Endothelial cell of umbilical vein (primary cell): ENCODE measurements around the gene INTS4. TPM values are rescaled to one million over a fixed set of nuclear protein-coding genes. Genes with fewer than 3 reads are reported as not detected.
"Not testable (repeated sequence)": the region's sequence is repeated elsewhere in the genome, so short reads cannot be mapped to it uniquely, and the experiment has no call there.

Experiments used
- BruUV-seq: library from RNA; stranded (reverse); fragments of 400-500 nt; replicated peaks from 2 replicates; lab custom pipeline; 2021; lab: Mats Ljungman, UMichigan
- CTCF ChIA-PET: fragments of 300-600, 350-600 bp; sonication (Branson Sonifier 250); formaldehyde crosslinking; loops from one replicate; lab custom pipeline; 2021; ENCODE audit warnings: antibody characterized with exemption, inconsistent platforms; lab: Charles Lee
- POLR2A ChIA-PET: fragments of 300-600, 350-600 bp; sonication (Branson Sonifier 250); formaldehyde crosslinking; loops from one replicate; lab custom pipeline; 2021; ENCODE audit warnings: antibody characterized with exemption, inconsistent platforms; lab: Charles Lee
- DNase-seq: peaks from one replicate; pipeline ENCODE4 v3.0.0-alpha.2; 2011; ENCODE audit warnings: low read depth, low spot score
- FAIRE-seq: peaks from 2 replicates; lab custom pipeline; 2011; peaks lifted over from hg19 to GRCh38; lab: Jason Lieb, UNC
- H2AFZ ChIP-seq: 2 replicates; pipeline ENCODE4 v1.6.0; 2012; ENCODE audit warnings: low read depth, low read length, control low read depth, inconsistent platforms
- H3K27ac ChIP-seq: 2 replicates; pipeline ENCODE4 v1.5.1; 2011; ENCODE audit warnings: low read depth, mild to moderate bottlenecking, control low read depth, low read length, moderate library complexity; ENCODE audit not compliant: insufficient read depth
- H3K27me3 ChIP-seq, 2 experiments: 2 replicates each; pipeline versions ENCODE4 v1.6.0 to v1.6.1; 2011; ENCODE audit warnings: low read length in 2 of 2, mixed read lengths in 1 of 2; ENCODE audit not compliant: control insufficient read depth in 2 of 2, insufficient read depth in 2 of 2
- H3K36me3 ChIP-seq, 2 experiments: 2 replicates in 1 of 2; 3 replicates in 1 of 2; pipeline ENCODE4 v1.5.1; 2011; ENCODE audit warnings: low read length in 2 of 2, mild to moderate bottlenecking in 1 of 2, moderate library complexity in 1 of 2; ENCODE audit not compliant: control insufficient read depth in 2 of 2, insufficient read depth in 2 of 2; ENCODE audit errors: extremely low read depth in 1 of 2
- H3K4me1 ChIP-seq: 3 replicates; pipeline ENCODE4 v1.5.1; 2011; ENCODE audit warnings: mild to moderate bottlenecking, low read length; ENCODE audit not compliant: control insufficient read depth, insufficient read depth; ENCODE audit errors: extremely low read depth
- H3K4me2 ChIP-seq: 2 replicates; pipeline ENCODE4 v1.6.1; 2011; ENCODE audit warnings: low read length, control low read depth, mixed read lengths; ENCODE audit not compliant: insufficient read depth
- H3K4me3 ChIP-seq, 3 experiments: fragments of 200-600 bp in 1 of 3; sonication (generic), shearing (Covaris generic) in 1 of 3; replicated peaks in 1 of 3; 2 replicates each; pipeline ENCODE4 v1.5.1; 2011 to 2016; ENCODE audit warnings: control low read depth in 3 of 3, low read length in 3 of 3, mild to moderate bottlenecking in 2 of 3, inconsistent platforms in 1 of 3, low read depth in 1 of 3, moderate library complexity in 1 of 3; ENCODE audit not compliant: insufficient read depth in 1 of 3
- H3K79me2 ChIP-seq: 2 replicates; pipeline ENCODE4 v1.6.0; 2012; ENCODE audit warnings: low read length, inconsistent platforms; ENCODE audit not compliant: control insufficient read depth, insufficient read depth
- H3K9ac ChIP-seq: replicated peaks from 2 replicates; pipeline ENCODE3; 2011; ENCODE audit warnings: low read length, control low read depth; ENCODE audit not compliant: insufficient read depth; ENCODE audit errors: extremely low read depth
- H3K9me1 ChIP-seq: replicated peaks from 3 replicates; pipeline ENCODE4 v1.6.0; 2011; ENCODE audit warnings: mild to moderate bottlenecking, low read length; ENCODE audit not compliant: control insufficient read depth, insufficient read depth; ENCODE audit errors: extremely low read depth
- H3K9me3 ChIP-seq: replicated peaks from 2 replicates; pipeline ENCODE4 v1.5.1; 2012; ENCODE audit warnings: low read length, inconsistent platforms; ENCODE audit not compliant: control insufficient read depth, insufficient read depth
- H4K20me1 ChIP-seq: replicated peaks from 2 replicates; pipeline ENCODE3; 2011; ENCODE audit warnings: mild to moderate bottlenecking, low read length; ENCODE audit not compliant: control insufficient read depth, insufficient read depth; ENCODE audit errors: extremely low read depth
- FOS ChIP-seq: IDR thresholded peaks from 2 replicates; pipeline ENCODE4 v1.6.1; 2011; ENCODE audit warnings: mild to moderate bottlenecking, low read length, moderate library complexity, borderline replicate concordance; ENCODE audit not compliant: insufficient read depth
- JUN ChIP-seq: IDR thresholded peaks from 2 replicates; pipeline ENCODE4 v1.6.1; 2011; ENCODE audit warnings: borderline replicate concordance, low read depth; ENCODE audit not compliant: insufficient read length, insufficient read depth
- POLR2AphosphoS5 ChIP-seq: IDR thresholded peaks from 2 replicates; pipeline ENCODE4 v1.6.1; 2012; ENCODE audit warnings: low read depth, mild to moderate bottlenecking, control low read depth, low read length, moderate library complexity; ENCODE audit not compliant: insufficient read depth
- dilution Hi-C: fragments of 300-500 bp; cut with MboI; formaldehyde crosslinking; loops from one replicate; pipeline ENCODE4 v1.15.0; 2019; ENCODE audit warnings: low sequenced_read_pairs; ENCODE audit not compliant: extremely low pct_ligation_motif_present
- intact Hi-C: fragments of 100-400 bp; cut with micrococcal nuclease; formaldehyde crosslinking; loops from one replicate; pipeline ENCODE4 v1.10.0; 2022
- polyA plus RNA-seq, 4 experiments: library from polyadenylated mRNA; depleted of rRNA in 3 of 4; stranded (reverse) in 3 of 4; unstranded in 1 of 4; fragments of >200 nt; gene quantifications; 2 replicates each; pipeline versions ENCODE4 v1.2.1 to v1.2.3, GENCODE V29; 2011 to 2012; ENCODE audit warnings: missing spikeins in 1 of 4
- total RNA-seq: library from RNA; stranded (reverse); gene quantifications from 2 replicates; pipeline ENCODE4 v1.2.3, GENCODE V29; 2021

The INTS4 gene
- total and polyA plus RNA-seq, 2 donors (not counting 3 experiments of a cell fraction or from before 2014, with no cell fraction given), result 29.2 to 37.8 TPM

DNA sequence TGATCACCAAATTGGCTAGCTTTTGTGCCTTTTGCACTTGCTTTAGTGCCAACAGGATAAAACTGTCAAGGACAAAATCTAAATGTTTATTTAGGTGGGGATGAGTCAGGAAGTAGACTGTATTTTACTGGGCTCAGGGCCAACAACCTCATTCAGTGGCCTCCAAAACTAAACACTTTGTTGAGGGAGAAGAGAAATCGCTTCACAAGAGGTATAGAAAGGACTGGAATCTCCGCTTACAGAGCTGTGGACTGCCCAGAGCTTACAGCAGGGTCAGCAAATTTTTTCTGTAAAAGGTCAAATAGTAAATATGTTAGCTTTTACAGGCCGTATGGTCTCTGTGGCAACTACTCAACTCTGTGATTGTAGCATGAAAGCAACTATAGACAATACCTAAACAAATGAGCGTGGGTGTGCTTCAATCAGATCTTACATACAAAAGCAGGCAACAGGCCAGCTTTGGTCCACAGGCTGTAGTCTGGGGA lies 80.1 kb downstream of the INTS4 start:
- POLR2A ChIA-PET, result interaction anchor here (1.5 kb wide), 1 partner anchor 80 kb away, joined by 5 read pairs; the partner anchor contains the start of gene INTS4
- peak; percentile 24 for TF ChIP-seq POLR2AphosphoS5
- peak; percentile 21 for TF ChIP-seq FOS
- peak; percentile 17 for TF ChIP-seq JUN
- H3K9me1 ChIP-seq, H3K79me2 ChIP-seq, H3K36me3 ChIP-seq, BruUV-seq, H4K20me1 ChIP-seq, dilution Hi-C loops, H2AFZ ChIP-seq, H3K9ac ChIP-seq, H3K4me3 ChIP-seq, intact Hi-C loops, H3K27me3 ChIP-seq, H3K9me3 ChIP-seq: not testable (repeated sequence)
- CTCF ChIA-PET, result interaction anchor here (0.6 to 1.1 kb wide), 2 partner anchors 83 to 132 kb away, joined by 3 read pairs; no protein-coding TSS in a partner anchor
- FAIRE-seq, result peak; percentile 55
- DNase-seq, result peak; percentile 88
- Histone ChIP-seq H3K27ac (peak overlapping the region; percentile 69), H3K4me1 (peaks cover 13% of the 10 kb centered on the region), H3K4me2 (peak overlapping the region; percentile 43)

- Histone ChIP-seq H3K27ac (peak overlapping the region; percentile 69), H3K4me1 (peaks cover 13% of the 10 kb centered on the region)
- H3K4me2 ChIP-seq, H4K20me1 ChIP-seq, H2AFZ ChIP-seq, H3K79me2 ChIP-seq, FAIRE-seq, H3K36me3 ChIP-seq, H3K9ac ChIP-seq, H3K4me3 ChIP-seq, H3K9me3 ChIP-seq, H3K27me3 ChIP-seq, BruUV-seq, dilution Hi-C loops, intact Hi-C loops, H3K9me1 ChIP-seq: not testable (repeated sequence)
- ChIA-PET POLR2A (interaction anchor here (1.5 kb wide), 1 partner anchor 81 kb away, joined by 5 read pairs; the partner anchor contains the start of gene INTS4), CTCF (interaction anchor here (0.6 to 1.1 kb wide), 2 partner anchors 83 to 132 kb away, joined by 3 read pairs; no protein-coding TSS in a partner anchor)
- peak; percentile 79 for DNase-seq
Measured at GRCh38 chr11:77913608-77914306, 80.7 kb downstream of the INTS4 start.

DNA sequence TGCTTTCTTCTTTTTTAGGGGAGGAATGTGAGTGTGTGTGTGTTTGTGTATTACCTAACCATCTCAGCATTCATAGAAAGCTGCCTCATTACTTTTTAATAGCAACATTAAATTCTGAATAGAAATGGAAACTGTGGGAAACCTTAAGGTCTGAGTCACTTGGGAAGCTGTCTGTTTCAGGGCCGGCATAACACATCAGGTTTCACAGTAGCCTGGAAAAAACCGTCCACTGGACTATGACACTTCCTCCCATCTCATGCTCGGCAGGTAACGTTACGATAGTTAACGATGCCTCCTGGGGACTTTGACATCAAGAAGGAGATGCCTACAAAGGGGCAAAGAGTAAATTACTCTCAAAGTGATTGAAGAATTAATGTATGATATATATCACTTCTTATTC lies 83.6 kb downstream of the INTS4 start:
- H4K20me1 ChIP-seq, dilution Hi-C loops, H2AFZ ChIP-seq, DNase-seq, H3K27ac ChIP-seq, CTCF ChIA-PET, H3K4me3 ChIP-seq, H3K27me3 ChIP-seq, FAIRE-seq, H3K4me2 ChIP-seq, H3K9ac ChIP-seq, H3K79me2 ChIP-seq, H3K36me3 ChIP-seq, H3K9me3 ChIP-seq, H3K9me1 ChIP-seq, intact Hi-C loops, BruUV-seq, POLR2A ChIA-PET: not testable (repeated sequence)
- H3K4me1 ChIP-seq, result peaks cover 13% of the 10 kb centered on the region
